ENCODE results near the gene HINT1.
"Not testable (repeated sequence)": the region's sequence is repeated elsewhere in the genome, so short reads cannot be mapped to it uniquely, and the experiment has no call there.

HINT1 gene

DNA sequence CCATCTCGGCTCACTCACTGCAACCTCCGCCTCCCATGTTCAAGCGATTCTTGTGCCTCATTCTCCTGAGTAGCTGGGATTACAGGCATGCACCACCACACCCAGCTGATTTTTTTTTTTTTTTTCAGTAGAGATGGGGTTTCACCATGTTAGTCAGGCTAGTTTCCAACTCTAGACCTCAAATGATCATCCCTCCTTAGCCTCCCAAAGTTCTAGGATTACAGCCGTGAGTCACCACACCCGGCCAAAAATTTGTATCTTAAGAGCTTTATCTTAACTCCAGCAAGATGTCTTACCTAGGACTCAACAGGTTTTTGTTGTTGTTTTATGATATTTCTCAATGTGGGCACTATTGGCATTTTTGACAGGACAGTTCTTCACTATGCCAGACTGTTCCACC, 33.6 kb upstream of the HINT1 start:
- Mint-ChIP-seq H3K27me3 (ENCODE audit: low read depth, poor library complexity) (peaks cover 2% of the 10 kb centered on the region), H3K27ac (no peak overlapping the region), H3K9me3 (no peaks in the 10 kb centered on the region), H3K36me3 (ENCODE audit: low read depth) (peaks cover 4% of the 10 kb centered on the region), H3K4me3 (no peak overlapping the region), H3K4me1 (no peaks in the 10 kb centered on the region)
- TF ChIP-seq, protein P1, sequence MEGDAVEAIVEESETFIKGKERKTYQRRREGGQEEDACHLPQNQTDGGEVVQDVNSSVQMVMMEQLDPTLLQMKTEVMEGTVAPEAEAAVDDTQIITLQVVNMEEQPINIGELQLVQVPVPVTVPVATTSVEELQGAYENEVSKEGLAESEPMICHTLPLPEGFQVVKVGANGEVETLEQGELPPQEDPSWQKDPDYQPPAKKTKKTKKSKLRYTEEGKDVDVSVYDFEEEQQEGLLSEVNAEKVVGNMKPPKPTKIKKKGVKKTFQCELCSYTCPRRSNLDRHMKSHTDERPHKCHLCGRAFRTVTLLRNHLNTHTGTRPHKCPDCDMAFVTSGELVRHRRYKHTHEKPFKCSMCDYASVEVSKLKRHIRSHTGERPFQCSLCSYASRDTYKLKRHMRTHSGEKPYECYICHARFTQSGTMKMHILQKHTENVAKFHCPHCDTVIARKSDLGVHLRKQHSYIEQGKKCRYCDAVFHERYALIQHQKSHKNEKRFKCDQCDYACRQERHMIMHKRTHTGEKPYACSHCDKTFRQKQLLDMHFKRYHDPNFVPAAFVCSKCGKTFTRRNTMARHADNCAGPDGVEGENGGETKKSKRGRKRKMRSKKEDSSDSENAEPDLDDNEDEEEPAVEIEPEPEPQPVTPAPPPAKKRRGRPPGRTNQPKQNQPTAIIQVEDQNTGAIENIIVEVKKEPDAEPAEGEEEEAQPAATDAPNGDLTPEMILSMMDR (IDR thresholded peaks at IDR 0.05), result no peak
- DNase-seq, result no peak

DNA sequence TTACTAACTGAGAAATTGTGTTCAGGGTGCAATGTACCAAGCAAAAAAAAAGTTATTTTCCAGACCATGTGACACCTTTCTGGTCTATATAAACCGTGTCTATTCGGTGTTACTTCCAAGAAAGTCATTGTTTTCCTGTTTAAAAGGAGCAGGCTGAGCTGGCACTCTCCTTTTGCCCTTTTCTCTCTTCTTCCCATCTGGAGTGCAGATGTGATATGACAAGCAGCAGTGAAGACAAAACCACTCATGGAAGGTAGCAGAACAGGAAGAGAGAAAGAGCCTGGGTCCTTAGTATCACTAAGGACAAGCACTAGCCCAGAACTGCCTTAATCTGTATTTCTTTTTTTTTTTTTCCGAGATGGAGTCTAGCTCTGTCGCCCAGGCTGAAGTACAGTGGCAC, 31.3 kb upstream of the HINT1 start:
- H3K4me1 Mint-ChIP-seq, result peaks cover 4% of the 10 kb centered on the region
- DNase-seq, result no peak
- H3K36me3 Mint-ChIP-seq (ENCODE audit: low read depth), result peaks cover 4% of the 10 kb centered on the region
- H3K27me3 Mint-ChIP-seq (ENCODE audit: low read depth, poor library complexity), result peaks cover 2% of the 10 kb centered on the region
- no peak overlapping the region for H3K4me3 Mint-ChIP-seq
- H3K27ac Mint-ChIP-seq, result no peak overlapping the region
- H3K9me3 Mint-ChIP-seq, result no peaks in the 10 kb centered on the region
- TF ChIP-seq, protein P1 (IDR thresholded peaks at IDR 0.05), result no peak

DNA sequence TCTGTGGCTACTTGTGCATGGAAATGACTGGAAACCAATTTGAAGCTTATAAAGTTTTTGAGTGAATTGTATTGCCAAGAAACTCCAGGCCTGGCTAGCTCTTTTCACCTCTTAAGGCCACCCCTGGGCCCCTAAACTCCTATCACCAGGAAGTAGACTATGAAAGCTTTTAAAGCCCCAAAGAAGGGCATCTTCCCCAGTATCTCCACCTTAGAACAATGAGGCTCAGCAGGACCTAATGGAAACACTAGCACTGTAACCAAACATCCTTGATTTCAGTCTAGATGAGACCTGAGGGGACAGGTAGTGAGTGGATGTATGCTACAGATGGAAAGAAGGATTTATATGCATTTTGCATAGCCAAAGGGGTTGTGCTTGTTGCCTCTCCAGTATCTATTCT, 30.6 kb upstream of the HINT1 start:
- H3K9me3 Mint-ChIP-seq, result no peaks in the 10 kb centered on the region
- DNase-seq, result no peak
- no peak overlapping the region for H3K4me3 Mint-ChIP-seq
- TF ChIP-seq, protein P1 (IDR thresholded peaks at IDR 0.05), result no peak
- peaks cover 2% of the 10 kb centered on the region for H3K27me3 Mint-ChIP-seq (ENCODE audit: low read depth, poor library complexity)
- peaks cover 4% of the 10 kb centered on the region for H3K4me1 Mint-ChIP-seq
- H3K27ac Mint-ChIP-seq, result peak overlapping the region; percentile 22
- peaks cover 4% of the 10 kb centered on the region for H3K36me3 Mint-ChIP-seq (ENCODE audit: low read depth)

DNA sequence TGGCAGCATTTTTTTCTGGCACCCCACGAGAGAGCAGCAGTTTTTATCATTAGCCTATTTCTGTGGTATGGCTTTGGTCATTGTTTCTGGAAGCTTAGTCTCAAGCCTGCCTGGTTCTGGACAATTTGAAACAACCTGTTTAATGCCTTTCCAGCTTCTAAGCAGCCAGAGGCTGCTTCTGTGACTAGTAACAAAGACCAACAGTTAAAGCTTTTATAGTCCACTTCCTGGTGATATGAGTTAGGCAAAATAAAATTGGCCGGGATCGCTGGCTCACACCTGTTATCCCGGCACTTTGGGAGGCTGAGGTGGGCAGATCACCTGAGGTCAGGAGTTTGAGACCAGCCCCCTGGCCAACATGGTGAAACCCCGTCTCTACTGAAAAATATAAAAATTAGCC, 29.7 kb upstream of the HINT1 start:
- H3K4me3 Mint-ChIP-seq, result no peak overlapping the region
- TF ChIP-seq, protein P1 (IDR thresholded peaks at IDR 0.05), result no peak
- no peaks in the 10 kb centered on the region for H3K9me3 Mint-ChIP-seq
- peaks cover 2% of the 10 kb centered on the region for H3K27me3 Mint-ChIP-seq (ENCODE audit: low read depth, poor library complexity)
- no peak overlapping the region for H3K27ac Mint-ChIP-seq
- H3K4me1 Mint-ChIP-seq, result peaks cover 4% of the 10 kb centered on the region
- H3K36me3 Mint-ChIP-seq (ENCODE audit: low read depth), result peaks cover under 1% of the 10 kb centered on the region
- no peak for DNase-seq

DNA sequence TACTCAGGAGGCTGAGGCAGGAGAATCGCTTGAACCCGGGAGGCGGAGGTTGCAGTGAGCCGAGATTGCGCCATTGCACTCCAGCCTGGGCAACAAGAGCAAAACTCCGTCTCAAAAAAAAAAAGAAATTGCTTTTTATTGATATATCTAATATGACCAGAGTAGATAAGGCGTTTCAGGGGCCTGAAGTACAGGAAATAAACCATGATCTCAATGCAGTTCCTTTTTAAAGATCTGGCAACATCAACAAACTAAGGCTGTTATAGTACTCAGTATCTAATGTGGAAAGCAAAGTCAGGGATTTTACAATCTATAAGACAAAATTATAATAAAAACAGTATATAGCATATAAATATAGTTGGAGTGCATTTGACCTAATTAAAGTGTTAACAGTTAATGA, 28.8 kb upstream of the HINT1 start:
- not testable (repeated sequence) for H3K36me3 Mint-ChIP-seq (ENCODE audit: low read depth); H3K4me3 Mint-ChIP-seq; H3K27me3 Mint-ChIP-seq (ENCODE audit: low read depth, poor library complexity); H3K27ac Mint-ChIP-seq; H3K4me1 Mint-ChIP-seq; H3K9me3 Mint-ChIP-seq; DNase-seq

DNA sequence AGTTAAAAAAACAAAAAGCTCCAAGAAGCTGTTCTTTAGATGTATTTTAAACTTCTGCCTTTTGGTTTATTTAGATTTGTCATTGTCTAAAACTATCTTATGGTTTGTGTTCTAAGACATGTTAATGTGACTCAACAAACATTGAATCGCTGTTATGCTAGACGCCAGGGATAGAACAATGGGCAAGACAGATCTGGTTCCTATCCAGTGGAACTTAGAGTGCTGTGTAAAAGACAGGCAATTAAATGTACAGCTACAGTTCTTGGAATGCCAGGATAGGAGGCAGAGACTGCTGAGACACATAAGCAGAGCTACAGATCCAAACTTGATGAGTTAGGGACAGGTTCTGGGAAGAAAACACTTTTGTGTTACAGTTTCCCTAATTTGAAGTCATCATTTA, 28.1 kb upstream of the HINT1 start:
- Mint-ChIP-seq H3K4me3 (no peak overlapping the region), H3K27ac (no peak overlapping the region), H3K4me1 (peaks cover 4% of the 10 kb centered on the region), H3K36me3 (ENCODE audit: low read depth) (peaks cover 15% of the 10 kb centered on the region), H3K9me3 (no peaks in the 10 kb centered on the region), H3K27me3 (ENCODE audit: low read depth, poor library complexity) (peaks cover 5% of the 10 kb centered on the region)
- TF ChIP-seq, protein P1 (IDR thresholded peaks at IDR 0.05), result no peak
- DNase-seq, result no peak
